Parathyroid adenoma (tissue), 2 donors: ENCODE results near the gene PGA5.
"Not testable (repeated sequence)": the region's sequence is repeated elsewhere in the genome, so short reads cannot be mapped to it uniquely, and the experiment has no call there.

ENCODE experiments used
- H2AFZ ChIP-seq: fragments of 300-600 bp; sonication (generic); one replicate; pipeline ENCODE4 v1.7.0; 2017; ENCODE audit warnings: antibody characterized with exemption, mild to moderate bottlenecking
- H3K27ac ChIP-seq: fragments of 300-600 bp; sonication (generic); one replicate; pipeline ENCODE4 v1.7.0; 2017
- H3K27me3 ChIP-seq: fragments of 300-600 bp; sonication (generic); one replicate; pipeline ENCODE4 v1.7.0; 2017; ENCODE audit warnings: low read length; ENCODE audit not compliant: control insufficient read depth, insufficient read depth
- H3K36me3 ChIP-seq: fragments of 300-600 bp; sonication (generic); one replicate; pipeline ENCODE4 v1.7.0; 2017; ENCODE audit warnings: low read length; ENCODE audit not compliant: control insufficient read depth, insufficient read depth
- H3K4me1 ChIP-seq: fragments of 300-600 bp; sonication (generic); one replicate; pipeline ENCODE4 v1.7.0; 2017; ENCODE audit warnings: control low read depth
- H3K4me2 ChIP-seq: fragments of 300-600 bp; sonication (generic); one replicate; pipeline ENCODE4 v1.7.0; 2017; ENCODE audit warnings: low read length
- H3K4me3 ChIP-seq: fragments of 300-600 bp; sonication (generic); one replicate; pipeline ENCODE4 v1.7.0; 2017; ENCODE audit warnings: low read depth, low read length
- H3K79me2 ChIP-seq: fragments of 300-600 bp; sonication (generic); one replicate; pipeline ENCODE4 v1.7.0; 2017; ENCODE audit warnings: control low read depth
- H3K9ac ChIP-seq: fragments of 300-600 bp; sonication (generic); one replicate; pipeline ENCODE4 v1.7.0; 2017; ENCODE audit warnings: mild to moderate bottlenecking
- H3K9me3 ChIP-seq: fragments of 300-600 bp; sonication (generic); one replicate; pipeline ENCODE4 v1.7.0; 2017; ENCODE audit warnings: low read length; ENCODE audit not compliant: control insufficient read depth
- CTCF ChIP-seq: fragments of 300-600 bp; sonication (generic); IDR thresholded peaks from one replicate; pipeline ENCODE4 v1.7.0; 2017; ENCODE audit warnings: antibody characterized with exemption, mild to moderate bottlenecking
- donor health status: primary hyperparathyroidism.

Gene PGA5

GRCh38 chr11:61198361-61198760 is 42.6 kb upstream of the PGA5 start:
- Histone ChIP-seq H3K9ac (no peak overlapping the region), H3K36me3 (no peaks in the 10 kb centered on the region), H3K4me2 (no peak overlapping the region), H3K4me3 (no peak overlapping the region), H3K4me1 (no peaks in the 10 kb centered on the region), H3K79me2 (no peaks in the 10 kb centered on the region), H3K27ac (no peak overlapping the region), H2AFZ (no peak overlapping the region), H3K9me3 (no peaks in the 10 kb centered on the region), H3K27me3 (no peaks in the 10 kb centered on the region)
- TF ChIP-seq CTCF, result no peak

- H3K9me3 ChIP-seq, result no peaks in the 10 kb centered on the region
- no peaks in the 10 kb centered on the region for H3K79me2 ChIP-seq
- no peak overlapping the region for H3K4me3 ChIP-seq
- no peak overlapping the region for H3K9ac ChIP-seq
- H3K36me3 ChIP-seq, result no peaks in the 10 kb centered on the region
- no peak for TF ChIP-seq CTCF
- no peak overlapping the region for H2AFZ ChIP-seq
- H3K4me2 ChIP-seq, result no peak overlapping the region
- no peak overlapping the region for H3K27ac ChIP-seq
- no peaks in the 10 kb centered on the region for H3K4me1 ChIP-seq
- H3K27me3 ChIP-seq, result no peaks in the 10 kb centered on the region
These were observed 41.9 kb upstream of the PGA5 start for GRCh38 chr11:61198948-61199523.

- no peak overlapping the region for H3K9ac ChIP-seq
- H2AFZ ChIP-seq, result no peak overlapping the region
- H3K9me3 ChIP-seq, result no peaks in the 10 kb centered on the region
- no peak for TF ChIP-seq CTCF
- H3K27ac ChIP-seq, result no peak overlapping the region
- H3K79me2 ChIP-seq, result no peaks in the 10 kb centered on the region
- H3K4me3 ChIP-seq, result no peak overlapping the region
- no peak overlapping the region for H3K4me2 ChIP-seq
- no peaks in the 10 kb centered on the region for H3K4me1 ChIP-seq
- H3K27me3 ChIP-seq, result no peaks in the 10 kb centered on the region
- no peaks in the 10 kb centered on the region for H3K36me3 ChIP-seq
These were observed 39.5 kb upstream of the PGA5 start for GRCh38 chr11:61201476-61201875.

- not testable (repeated sequence) for H3K4me1 ChIP-seq, H2AFZ ChIP-seq, H3K9ac ChIP-seq, H3K4me2 ChIP-seq, H3K27me3 ChIP-seq, H3K79me2 ChIP-seq, H3K36me3 ChIP-seq, H3K27ac ChIP-seq, H3K9me3 ChIP-seq, H3K4me3 ChIP-seq
These were observed 37.8 kb upstream of the PGA5 start, which contains the start of gene PGA3 for GRCh38 chr11:61202950-61203746. TSS of gene PGA3 (plus strand) at chr11:61203515. CDS start at chr11:61203565, 50 bp downstream.

- not testable (repeated sequence) for H2AFZ ChIP-seq, H3K9me3 ChIP-seq, H3K27ac ChIP-seq, H3K79me2 ChIP-seq, H3K4me3 ChIP-seq, H3K4me2 ChIP-seq, H3K27me3 ChIP-seq, H3K36me3 ChIP-seq, H3K4me1 ChIP-seq, H3K9ac ChIP-seq
These were observed 37.1 kb upstream of the PGA5 start for GRCh38 chr11:61203873-61204272.

- H3K79me2 ChIP-seq, H3K9me3 ChIP-seq, H3K36me3 ChIP-seq, H3K9ac ChIP-seq, H2AFZ ChIP-seq, H3K4me1 ChIP-seq, H3K4me2 ChIP-seq, H3K27ac ChIP-seq, H3K27me3 ChIP-seq, H3K4me3 ChIP-seq: not testable (repeated sequence)
These were observed 36.4 kb upstream of the PGA5 start for GRCh38 chr11:61204502-61205059.

GRCh38 chr11:61207636-61208310 is 33.2 kb upstream of the PGA5 start:
- H3K27me3 ChIP-seq, H2AFZ ChIP-seq, H3K4me3 ChIP-seq, H3K9me3 ChIP-seq, H3K9ac ChIP-seq, H3K4me2 ChIP-seq, H3K4me1 ChIP-seq, H3K27ac ChIP-seq, H3K36me3 ChIP-seq, H3K79me2 ChIP-seq: not testable (repeated sequence)

GRCh38 chr11:61210629-61211028 is 30.3 kb upstream of the PGA5 start:
- H3K27me3 ChIP-seq, H3K9me3 ChIP-seq, H3K4me1 ChIP-seq, H3K4me2 ChIP-seq, H3K79me2 ChIP-seq, H3K27ac ChIP-seq, H3K4me3 ChIP-seq, H3K9ac ChIP-seq, H3K36me3 ChIP-seq, H2AFZ ChIP-seq: not testable (repeated sequence)
